Stomach (tissue), 4 donors: ENCODE data around the gene GCSAM.

ENCODE experiments used
- CTCF ChIP-seq, 7 experiments: fragments of 450-650 bp in 4 of 7; fragments of 200-600 bp in 3 of 7; sonication (generic) in 3 of 7; IDR thresholded peaks; one replicate each; pipeline ENCODE4 v1.5.1; 2016 to 2019; ENCODE audit warnings: antibody characterized with exemption in 7 of 7, control low read depth in 2 of 7, mild to moderate bottlenecking in 1 of 7
- EP300 ChIP-seq: sonication (generic); formaldehyde crosslinking; IDR thresholded peaks from one replicate; pipeline ENCODE4 v1.6.1; 2017; ENCODE audit warnings: antibody characterized with exemption
- POLR2A ChIP-seq, 4 donors: fragments of 450-650 bp; IDR thresholded peaks; one replicate each; pipeline ENCODE4 v1.6.1; 2016; ENCODE audit warnings: antibody characterized with exemption in 4 of 4, control low read depth in 2 of 4, mild to moderate bottlenecking in 1 of 4, moderate library complexity in 1 of 4
- POLR2AphosphoS5 ChIP-seq, 3 donors: sonication (generic); formaldehyde crosslinking; IDR thresholded peaks; one replicate each; pipeline ENCODE4 v1.6.1; 2016; ENCODE audit warnings: antibody characterized with exemption in 3 of 3

GRCh38 chr3:112092496-112093179 lies 40.4 kb downstream of the GCSAM start:
- no peak for TF ChIP-seq POLR2A (IDR thresholded peaks at IDR 0.05)
- no peak for TF ChIP-seq CTCF (IDR thresholded peaks at IDR 0.05)
- no peak for TF ChIP-seq EP300
- no peak for TF ChIP-seq POLR2AphosphoS5 (IDR thresholded peaks at IDR 0.05)
